Measurements from ENCODE around the gene NUTM2B. TPM values are rescaled to one million over a fixed set of nuclear protein-coding genes. Genes with fewer than 3 reads are reported as not detected.
"Not testable (repeated sequence)": the region's sequence is repeated elsewhere in the genome, so short reads cannot be mapped to it uniquely, and the experiment has no call there.

Gene NUTM2B
- total RNA-seq, 1 donor from 2014 or later: 0.54 TPM

GRCh38 chr10:79697141-79697540 is 5.9 kb upstream of the NUTM2B start:
- H3K27ac Mint-ChIP-seq; H3K9me3 Mint-ChIP-seq; H3K36me3 Mint-ChIP-seq (ENCODE audit: low read depth); H3K27me3 Mint-ChIP-seq (ENCODE audit: insufficient read depth); intact Hi-C loops (cut with micrococcal nuclease); H3K4me1 Mint-ChIP-seq (ENCODE audit: low read depth); H3K4me3 Mint-ChIP-seq; DNase-seq (ENCODE audit: low spot score): not testable (repeated sequence)

DNA sequence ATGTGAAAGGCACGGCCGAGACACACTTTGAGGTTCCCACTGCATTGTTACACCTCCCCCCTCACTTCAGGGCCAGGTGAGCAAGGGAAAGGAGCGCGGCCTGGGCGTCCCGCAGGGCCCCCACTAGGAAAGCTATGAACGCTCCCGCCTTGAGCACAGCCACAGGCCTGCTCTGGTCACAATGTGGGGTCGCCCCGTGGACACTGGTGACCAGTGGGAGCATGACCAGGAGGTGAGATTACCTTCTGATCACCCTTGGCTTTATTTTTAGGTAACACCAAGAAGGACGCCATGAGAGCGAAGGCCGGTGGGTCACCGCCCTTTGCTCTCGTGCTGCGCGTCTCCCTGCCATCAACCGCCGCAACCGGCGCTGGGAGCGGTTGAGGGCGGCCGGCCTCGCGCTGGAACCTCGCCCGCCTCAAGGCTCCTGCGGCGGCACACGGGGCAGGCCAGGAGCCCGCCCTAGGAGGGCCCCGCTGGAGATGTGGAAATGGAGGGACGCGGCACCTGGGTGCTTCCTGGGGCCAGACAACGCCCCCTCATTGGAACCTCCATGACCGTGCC is 2.6 kb upstream of the NUTM2B start:
- H3K4me1 Mint-ChIP-seq (ENCODE audit: low read depth); H3K4me3 Mint-ChIP-seq; intact Hi-C loops (cut with micrococcal nuclease); H3K9me3 Mint-ChIP-seq; DNase-seq (ENCODE audit: low spot score); H3K27me3 Mint-ChIP-seq (ENCODE audit: insufficient read depth); H3K36me3 Mint-ChIP-seq (ENCODE audit: low read depth); H3K27ac Mint-ChIP-seq: not testable (repeated sequence)

DNA sequence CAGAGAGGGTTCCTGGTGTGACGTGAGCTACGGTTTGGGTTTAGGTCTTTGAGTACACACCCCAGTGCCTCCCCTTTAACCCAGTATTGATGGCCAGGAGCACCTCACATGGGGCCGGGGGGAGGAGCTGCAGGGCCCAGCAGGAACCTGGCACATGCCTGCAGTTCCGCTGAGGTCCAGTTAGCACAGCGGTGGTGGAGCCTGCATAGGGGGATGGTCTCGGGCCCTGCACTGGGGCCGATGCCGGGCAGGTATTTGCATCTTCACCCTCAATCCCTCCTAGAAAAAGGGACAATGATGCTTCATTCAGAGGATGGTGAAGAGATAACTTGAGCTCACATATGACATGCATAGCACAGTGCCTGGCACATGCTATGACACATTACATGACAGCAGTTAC is 4.0 kb downstream of the NUTM2B start:
- H3K27me3 Mint-ChIP-seq (ENCODE audit: insufficient read depth); H3K9me3 Mint-ChIP-seq; H3K27ac Mint-ChIP-seq; H3K4me3 Mint-ChIP-seq; intact Hi-C loops (cut with micrococcal nuclease); H3K4me1 Mint-ChIP-seq (ENCODE audit: low read depth); H3K36me3 Mint-ChIP-seq (ENCODE audit: low read depth); DNase-seq (ENCODE audit: low spot score): not testable (repeated sequence)

- intact Hi-C loops (cut with micrococcal nuclease); H3K9me3 Mint-ChIP-seq; H3K4me1 Mint-ChIP-seq (ENCODE audit: low read depth); H3K36me3 Mint-ChIP-seq (ENCODE audit: low read depth); H3K27me3 Mint-ChIP-seq (ENCODE audit: insufficient read depth); H3K4me3 Mint-ChIP-seq; H3K27ac Mint-ChIP-seq; DNase-seq (ENCODE audit: low spot score): not testable (repeated sequence)
Observed at GRCh38 chr10:79714976-79715375, 11.9 kb downstream of the NUTM2B start.

- H3K4me3 Mint-ChIP-seq; H3K27ac Mint-ChIP-seq; H3K36me3 Mint-ChIP-seq (ENCODE audit: low read depth); H3K27me3 Mint-ChIP-seq (ENCODE audit: insufficient read depth); intact Hi-C loops (cut with micrococcal nuclease); DNase-seq (ENCODE audit: low spot score); H3K9me3 Mint-ChIP-seq; H3K4me1 Mint-ChIP-seq (ENCODE audit: low read depth): not testable (repeated sequence)
Observed at GRCh38 chr10:79716917-79717579, 14.0 kb downstream of the NUTM2B start.

DNA sequence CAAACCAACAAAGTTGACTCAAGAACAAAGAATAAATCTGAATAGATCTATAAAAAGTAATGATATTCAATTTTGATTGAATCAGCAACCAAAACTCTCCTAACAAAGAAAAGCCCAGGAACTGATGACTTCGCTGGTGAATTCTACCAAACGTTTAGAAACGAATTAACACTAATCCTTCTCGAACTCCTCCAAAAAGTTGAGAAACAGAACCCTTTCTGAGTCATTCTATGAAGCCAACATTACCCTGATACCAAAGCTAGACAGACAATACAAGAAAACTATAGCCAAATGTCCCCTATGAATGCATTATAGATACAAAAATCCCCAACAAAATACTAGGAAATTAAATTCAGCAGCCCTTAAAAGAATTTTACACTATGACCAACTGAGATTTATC is 17.0 kb downstream of the NUTM2B start:
- H3K27ac Mint-ChIP-seq; intact Hi-C loops (cut with micrococcal nuclease); H3K9me3 Mint-ChIP-seq; DNase-seq (ENCODE audit: low spot score); H3K4me1 Mint-ChIP-seq (ENCODE audit: low read depth); H3K27me3 Mint-ChIP-seq (ENCODE audit: insufficient read depth); H3K4me3 Mint-ChIP-seq: not testable (repeated sequence)
- peaks cover 12% of the 10 kb centered on the region for H3K36me3 Mint-ChIP-seq (ENCODE audit: low read depth)

DNA sequence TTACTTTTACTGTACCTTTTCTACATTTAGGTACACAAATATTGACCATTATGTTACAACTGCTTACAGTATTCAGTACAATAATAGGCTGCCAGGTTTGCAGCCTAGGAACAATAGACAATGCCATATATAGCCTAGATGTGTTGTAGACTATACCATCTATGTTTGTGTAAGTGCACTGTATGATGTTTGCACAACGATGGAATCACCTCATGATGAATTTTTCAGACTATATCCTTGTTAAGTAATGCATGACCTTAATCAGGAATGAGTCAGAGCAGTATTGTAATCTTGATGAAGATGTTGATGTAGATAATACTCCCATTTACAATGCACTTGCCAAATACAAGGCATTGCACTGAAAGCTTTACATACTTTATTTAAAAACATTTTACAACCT is 23.6 kb downstream of the NUTM2B start:
- DNase-seq (ENCODE audit: low spot score); H3K36me3 Mint-ChIP-seq (ENCODE audit: low read depth); H3K27me3 Mint-ChIP-seq (ENCODE audit: insufficient read depth); H3K4me1 Mint-ChIP-seq (ENCODE audit: low read depth); intact Hi-C loops (cut with micrococcal nuclease); H3K27ac Mint-ChIP-seq; H3K9me3 Mint-ChIP-seq; H3K4me3 Mint-ChIP-seq: not testable (repeated sequence)

DNA sequence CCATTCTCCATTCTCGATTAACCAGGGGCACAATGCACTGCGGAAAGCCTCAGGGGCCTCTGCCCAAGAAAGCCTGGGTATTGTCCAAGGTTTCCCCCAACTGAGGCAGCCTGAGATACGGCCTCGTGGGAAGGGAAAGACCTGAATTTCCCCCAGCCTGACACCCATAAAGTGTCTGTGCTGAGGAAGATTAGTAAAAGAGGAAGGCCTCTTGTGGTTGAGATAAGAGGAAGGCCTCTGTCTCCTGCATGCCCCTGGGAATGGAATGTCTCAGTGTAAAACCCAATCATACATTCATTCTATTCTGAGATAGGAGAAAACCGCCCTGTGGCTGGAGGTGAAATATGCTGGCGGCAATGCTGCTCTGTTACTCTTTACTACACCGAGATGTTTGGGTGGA is 41.8 kb downstream of the NUTM2B start:
- H3K27me3 Mint-ChIP-seq (ENCODE audit: insufficient read depth); H3K27ac Mint-ChIP-seq; DNase-seq (ENCODE audit: low spot score); H3K9me3 Mint-ChIP-seq; intact Hi-C loops (cut with micrococcal nuclease); H3K4me1 Mint-ChIP-seq (ENCODE audit: low read depth); H3K4me3 Mint-ChIP-seq: not testable (repeated sequence)
- H3K36me3 Mint-ChIP-seq (ENCODE audit: low read depth): peaks cover 18% of the 10 kb centered on the region

DNA sequence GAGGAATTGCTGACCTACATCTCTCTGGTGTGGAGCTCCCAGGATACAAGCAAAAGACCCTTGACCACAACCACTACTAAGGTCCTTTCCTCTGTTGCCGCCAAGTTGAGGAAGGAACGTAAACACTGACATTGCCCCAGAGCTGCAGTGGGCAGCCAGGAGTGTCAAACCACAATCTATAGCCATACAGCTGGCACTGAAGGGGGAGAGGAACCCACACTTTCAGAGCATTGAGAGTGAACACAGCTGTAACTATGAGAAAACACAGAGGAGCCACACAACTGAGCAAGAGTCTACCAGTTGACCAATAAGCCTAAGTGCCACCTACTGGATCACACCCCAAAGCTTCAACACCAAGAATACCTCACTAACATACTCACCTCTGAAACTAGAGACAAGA is 45.5 kb downstream of the NUTM2B start:
- H3K9me3 Mint-ChIP-seq; H3K4me3 Mint-ChIP-seq; H3K27ac Mint-ChIP-seq; DNase-seq (ENCODE audit: low spot score); intact Hi-C loops (cut with micrococcal nuclease); H3K4me1 Mint-ChIP-seq (ENCODE audit: low read depth); H3K27me3 Mint-ChIP-seq (ENCODE audit: insufficient read depth): not testable (repeated sequence)
- peaks cover 11% of the 10 kb centered on the region for H3K36me3 Mint-ChIP-seq (ENCODE audit: low read depth)

DNA sequence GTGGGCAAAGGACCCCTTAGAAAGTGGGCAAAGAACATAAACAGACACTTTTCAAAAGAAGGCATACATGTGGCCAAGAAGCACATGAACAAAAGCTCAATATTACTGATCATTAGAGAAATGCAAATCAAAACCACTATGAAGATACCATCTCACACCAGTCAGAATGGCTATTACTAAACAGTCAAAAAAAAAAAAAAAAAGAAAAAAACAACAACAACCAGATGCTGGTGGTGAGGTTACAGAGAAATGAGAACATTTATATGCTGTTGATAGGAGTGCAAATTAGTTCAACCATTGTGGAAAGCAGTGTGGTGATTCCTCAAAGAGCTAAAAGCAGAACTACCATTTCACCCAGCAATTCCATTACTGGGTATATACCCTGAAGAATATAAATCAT is 50.6 kb downstream of the NUTM2B start:
- peaks cover 16% of the 10 kb centered on the region for H3K36me3 Mint-ChIP-seq (ENCODE audit: low read depth)
- H3K27me3 Mint-ChIP-seq (ENCODE audit: insufficient read depth); H3K4me3 Mint-ChIP-seq; intact Hi-C loops (cut with micrococcal nuclease); DNase-seq (ENCODE audit: low spot score); H3K27ac Mint-ChIP-seq; H3K4me1 Mint-ChIP-seq (ENCODE audit: low read depth); H3K9me3 Mint-ChIP-seq: not testable (repeated sequence)

DNA sequence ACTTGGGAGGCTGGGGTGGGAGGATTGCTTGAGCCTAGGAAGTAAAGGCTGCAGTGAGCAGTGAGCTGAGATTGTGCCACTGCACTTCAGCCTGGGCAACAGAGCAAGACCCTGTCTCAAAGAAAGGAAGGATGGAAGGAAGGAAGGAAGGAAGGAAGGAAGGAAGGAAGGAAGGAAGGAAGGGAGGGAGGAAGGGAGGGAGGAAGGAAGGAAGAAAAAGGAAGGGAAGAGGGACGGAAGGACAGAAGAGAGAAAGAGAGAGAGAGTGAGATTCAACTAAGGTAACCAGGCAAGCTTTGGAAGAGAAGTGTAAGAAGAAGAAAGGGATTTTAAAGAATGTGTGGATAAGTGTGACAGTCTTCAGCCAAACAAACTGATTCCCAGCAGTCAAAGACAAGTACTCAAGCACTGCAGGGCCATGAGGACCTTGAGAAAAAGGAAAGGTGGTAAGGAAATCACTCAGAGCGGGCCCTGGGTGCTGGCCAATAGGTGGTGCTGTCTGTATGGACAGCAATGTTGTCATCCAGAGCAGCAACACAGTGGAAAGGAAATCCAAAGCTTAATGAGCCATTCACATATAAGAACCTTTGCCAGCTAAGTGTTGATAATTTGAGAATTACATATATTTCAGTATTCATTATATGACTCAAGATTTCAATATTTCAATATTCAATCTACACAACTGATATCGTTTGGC is 55.4 kb downstream of the NUTM2B start:
- H3K4me3 Mint-ChIP-seq; H3K4me1 Mint-ChIP-seq (ENCODE audit: low read depth); DNase-seq (ENCODE audit: low spot score); H3K9me3 Mint-ChIP-seq; H3K27me3 Mint-ChIP-seq (ENCODE audit: insufficient read depth); H3K27ac Mint-ChIP-seq; intact Hi-C loops (cut with micrococcal nuclease): not testable (repeated sequence)
- H3K36me3 Mint-ChIP-seq (ENCODE audit: low read depth): peaks cover 18% of the 10 kb centered on the region
